GM20000 (cell line): ENCODE measurements around the gene ERBIN.
"Not testable (repeated sequence)": the region's sequence is repeated elsewhere in the genome, so short reads cannot be mapped to it uniquely, and the experiment has no call there.

Experiments used
- DNase-seq: peaks from one replicate; pipeline ENCODE4 v3.0.0; 2012; ENCODE audit warnings: low spot score
- CTCF ChIP-seq: IDR thresholded peaks from 2 replicates; pipeline ENCODE4 v1.5.1; 2012; ENCODE audit warnings: mild to moderate bottlenecking, control low read depth; ENCODE audit errors: extremely low read depth, missing control alignments

The ERBIN gene

GRCh38 chr5:65946198-65946745 lies 19.9 kb downstream of the ERBIN start:
- DNase-seq: no peak
- TF ChIP-seq CTCF: no peak

- TF ChIP-seq CTCF: no peak
- no peak for DNase-seq
These were observed 21.9 kb downstream of the ERBIN start for GRCh38 chr5:65948115-65948747.

- TF ChIP-seq CTCF: no peak
- DNase-seq: no peak
These were observed 25.0 kb downstream of the ERBIN start for GRCh38 chr5:65951330-65951729.

GRCh38 chr5:65952259-65952658 lies 25.9 kb downstream of the ERBIN start:
- no peak for DNase-seq
- no peak for TF ChIP-seq CTCF

- no peak for DNase-seq
- no peak for TF ChIP-seq CTCF
These were observed 27.8 kb downstream of the ERBIN start for GRCh38 chr5:65954200-65954599.

- DNase-seq: no peak
- TF ChIP-seq CTCF: no peak
These were observed 29.4 kb downstream of the ERBIN start for GRCh38 chr5:65955746-65956145.

- not testable (repeated sequence) for DNase-seq
These were observed 31.3 kb downstream of the ERBIN start for GRCh38 chr5:65957703-65958102.

GRCh38 chr5:65961633-65962032 lies 35.3 kb downstream of the ERBIN start:
- peak; percentile 55 for DNase-seq
- no peak for TF ChIP-seq CTCF
